Hepatocyte (in vitro differentiated cells): ENCODE measurements around the gene MYBPH. TPM values are rescaled to one million over a fixed set of nuclear protein-coding genes. Genes with fewer than 3 reads are reported as not detected.
A peak's percentile ranks its signal among the peaks of the same experiment; 100 is the strongest.

Source experiments
- DNase-seq: peaks from one replicate; pipeline ENCODE4 v3.0.0-alpha.2; 2016; ENCODE audit warnings: low spot score
- H2AFZ ChIP-seq: fragments of 200-600 bp; sonication (generic); 2 replicates; pipeline ENCODE4 v1.6.0; 2016; ENCODE audit warnings: antibody characterized with exemption, mild to moderate bottlenecking
- H3K27ac ChIP-seq: fragments of 200-600 bp; sonication (generic); 2 replicates; pipeline ENCODE4 v1.5.1; 2016; ENCODE audit warnings: mild to moderate bottlenecking
- H3K27me3 ChIP-seq: fragments of 200-600 bp; sonication (generic); 2 replicates; pipeline ENCODE4 v1.6.1; 2016
- H3K36me3 ChIP-seq: fragments of 200-600 bp; sonication (generic); replicated peaks from 2 replicates; pipeline ENCODE4 v1.5.1; 2016; ENCODE audit warnings: low read depth; ENCODE audit not compliant: insufficient read depth
- H3K4me1 ChIP-seq: fragments of 200-600 bp; sonication (generic); 2 replicates; pipeline ENCODE4 v1.5.1; 2016; ENCODE audit warnings: mild to moderate bottlenecking, moderate library complexity; ENCODE audit not compliant: insufficient read depth
- H3K4me2 ChIP-seq: fragments of 200-600 bp; sonication (generic); 2 replicates; pipeline ENCODE4 v1.6.0; 2016
- H3K4me3 ChIP-seq: fragments of 200-600 bp; sonication (generic); 2 replicates; pipeline ENCODE4 v1.5.1; 2016; ENCODE audit warnings: mild to moderate bottlenecking
- H3K79me2 ChIP-seq: fragments of 200-600 bp; sonication (generic); 2 replicates; pipeline ENCODE4 v1.6.0; 2017; ENCODE audit warnings: mild to moderate bottlenecking
- H3K9me2 ChIP-seq: fragments of 200-600 bp; sonication (generic); replicated peaks from 2 replicates; pipeline ENCODE4 v1.6.0; 2017; ENCODE audit warnings: mild to moderate bottlenecking; ENCODE audit not compliant: insufficient read depth
- H3K9me3 ChIP-seq: fragments of 200-600 bp; sonication (generic); 2 replicates; pipeline ENCODE4 v1.5.1; 2016; ENCODE audit warnings: low read depth, mild to moderate bottlenecking
- H4K20me1 ChIP-seq: fragments of 200-600 bp; sonication (generic); 2 replicates; pipeline ENCODE4 v1.6.0; 2016; ENCODE audit warnings: mild to moderate bottlenecking; ENCODE audit not compliant: insufficient read depth, poor library complexity, severe bottlenecking
- EZH2 ChIP-seq: fragments of 200-600 bp; sonication (generic); IDR thresholded peaks from 2 replicates; pipeline ENCODE4 v1.6.1; 2016; ENCODE audit warnings: antibody characterized with exemption, mild to moderate bottlenecking, borderline replicate concordance
- EZH2phosphoT487 ChIP-seq: fragments of 200-600 bp; sonication (generic); IDR thresholded peaks from one replicate; pipeline ENCODE4 v1.6.1; 2018; ENCODE audit warnings: antibody characterized with exemption, mild to moderate bottlenecking, low read depth, moderate library complexity; ENCODE audit not compliant: unreplicated experiment, severe bottlenecking
- WGBS: methylation state at CpG from one replicate; pipeline ENCODE4 v1.1.6; 2016; ENCODE audit warnings: low lambda C conversion rate; ENCODE audit errors: missing lambda C conversion rate; 5-methylcytosine and 5-hydroxymethylcytosine counted together
- polyA plus RNA-seq: library from polyadenylated mRNA; unstranded; fragments of >200 nt; fragmentation: Nextera tagmentation; extraction: Ambion mirVana; gene quantifications from 2 replicates; pipeline ENCODE4 v1.2.1, GENCODE V29; 2016
- total RNA-seq: library from RNA; depleted of rRNA; stranded (reverse); fragments of >200 nt; gene quantifications from 2 replicates; pipeline ENCODE4 v1.2.3, GENCODE V29; 2014
- TF ChIP-seq, protein P1 (sequence below): fragments of 200-600 bp; sonication (generic); IDR thresholded peaks from 2 replicates; pipeline ENCODE4 v1.5.1; 2016; ENCODE audit warnings: antibody characterized with exemption, mild to moderate bottlenecking; ENCODE audit not compliant: poor library complexity

The MYBPH gene
- total and polyA plus RNA-seq, 2 experiments from 2014 or later = 0.70 TPM; not detected in 1

DNA sequence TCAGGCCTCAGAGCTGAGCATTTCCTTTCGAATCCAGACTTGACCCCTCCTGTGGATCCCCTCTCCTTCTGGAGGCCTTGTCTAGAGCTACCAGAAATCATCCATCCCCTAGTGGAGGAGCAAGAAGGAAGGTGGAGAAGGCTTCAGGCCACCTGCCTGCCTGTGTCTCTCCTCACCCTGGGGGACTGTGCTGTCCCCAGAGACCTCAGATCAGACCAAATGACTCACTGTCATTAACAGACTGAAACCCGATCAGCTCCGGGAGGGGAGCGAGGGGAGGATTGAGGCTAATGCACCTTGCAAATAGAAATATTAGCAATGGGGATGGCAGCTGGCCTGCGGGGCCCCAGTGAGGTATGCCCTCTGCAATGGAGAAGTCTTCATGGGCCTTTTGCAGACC, 2.1 kb downstream of the MYBPH start:
- 61% methylated on average over 5 of the region's 5 CpGs for WGBS
- Histone ChIP-seq H3K4me1 (peaks cover 14% of the 10 kb centered on the region), H3K4me2 (no peak overlapping the region), H3K9me2 (no peaks in the 10 kb centered on the region), H2AFZ (no peak overlapping the region), H3K27me3 (no peaks in the 10 kb centered on the region), H3K79me2 (no peaks in the 10 kb centered on the region), H3K36me3 (no peaks in the 10 kb centered on the region), H3K9me3 (no peaks in the 10 kb centered on the region), H3K27ac (no peak overlapping the region), H3K4me3 (no peak overlapping the region), H4K20me1 (no peaks in the 10 kb centered on the region)
- DNase-seq = no peak
- TF ChIP-seq EZH2 (no peak), EZH2phosphoT487 (no peak)
- TF ChIP-seq, protein P1, sequence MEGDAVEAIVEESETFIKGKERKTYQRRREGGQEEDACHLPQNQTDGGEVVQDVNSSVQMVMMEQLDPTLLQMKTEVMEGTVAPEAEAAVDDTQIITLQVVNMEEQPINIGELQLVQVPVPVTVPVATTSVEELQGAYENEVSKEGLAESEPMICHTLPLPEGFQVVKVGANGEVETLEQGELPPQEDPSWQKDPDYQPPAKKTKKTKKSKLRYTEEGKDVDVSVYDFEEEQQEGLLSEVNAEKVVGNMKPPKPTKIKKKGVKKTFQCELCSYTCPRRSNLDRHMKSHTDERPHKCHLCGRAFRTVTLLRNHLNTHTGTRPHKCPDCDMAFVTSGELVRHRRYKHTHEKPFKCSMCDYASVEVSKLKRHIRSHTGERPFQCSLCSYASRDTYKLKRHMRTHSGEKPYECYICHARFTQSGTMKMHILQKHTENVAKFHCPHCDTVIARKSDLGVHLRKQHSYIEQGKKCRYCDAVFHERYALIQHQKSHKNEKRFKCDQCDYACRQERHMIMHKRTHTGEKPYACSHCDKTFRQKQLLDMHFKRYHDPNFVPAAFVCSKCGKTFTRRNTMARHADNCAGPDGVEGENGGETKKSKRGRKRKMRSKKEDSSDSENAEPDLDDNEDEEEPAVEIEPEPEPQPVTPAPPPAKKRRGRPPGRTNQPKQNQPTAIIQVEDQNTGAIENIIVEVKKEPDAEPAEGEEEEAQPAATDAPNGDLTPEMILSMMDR = no peak

DNA sequence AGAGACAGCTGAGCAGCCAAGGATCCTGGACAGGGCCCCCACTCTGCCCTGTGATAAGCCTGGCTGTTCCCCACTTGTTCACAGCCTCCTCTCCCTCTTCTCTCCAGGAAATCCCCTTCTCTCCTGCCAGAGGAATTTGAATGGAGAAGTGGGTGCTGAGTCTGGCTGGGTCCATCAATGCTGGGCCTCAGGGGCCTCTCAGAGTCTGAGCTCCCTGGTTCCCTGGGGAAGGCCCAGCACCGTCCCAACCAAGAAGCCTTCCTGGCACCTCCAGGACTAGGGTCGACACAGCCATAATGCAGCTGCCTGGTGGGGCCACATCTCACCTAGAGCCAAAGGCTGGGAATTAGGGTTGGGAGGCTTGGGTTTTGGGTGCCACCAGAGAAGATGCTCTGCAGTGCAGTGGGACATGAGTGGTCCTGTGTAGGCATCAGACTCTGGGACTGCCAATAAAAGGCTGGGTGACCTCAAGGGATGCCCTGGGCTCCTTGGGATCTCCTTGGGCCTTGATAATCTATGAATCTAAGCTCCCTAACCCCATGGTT, 2.5 kb downstream of the MYBPH start:
- Histone ChIP-seq H3K4me3 (no peak overlapping the region), H3K4me1 (peaks cover 14% of the 10 kb centered on the region), H3K36me3 (no peaks in the 10 kb centered on the region), H3K79me2 (no peaks in the 10 kb centered on the region), H2AFZ (no peak overlapping the region), H3K4me2 (no peak overlapping the region), H3K27me3 (no peaks in the 10 kb centered on the region), H3K9me2 (no peaks in the 10 kb centered on the region), H3K27ac (no peak overlapping the region), H3K9me3 (no peaks in the 10 kb centered on the region), H4K20me1 (no peaks in the 10 kb centered on the region)
- WGBS = 90% methylated on average over 2 of the region's 2 CpGs
- TF ChIP-seq EZH2phosphoT487 = no peak
- no peak for TF ChIP-seq EZH2
- TF ChIP-seq, protein P1 = no peak
- no peak for DNase-seq

DNA sequence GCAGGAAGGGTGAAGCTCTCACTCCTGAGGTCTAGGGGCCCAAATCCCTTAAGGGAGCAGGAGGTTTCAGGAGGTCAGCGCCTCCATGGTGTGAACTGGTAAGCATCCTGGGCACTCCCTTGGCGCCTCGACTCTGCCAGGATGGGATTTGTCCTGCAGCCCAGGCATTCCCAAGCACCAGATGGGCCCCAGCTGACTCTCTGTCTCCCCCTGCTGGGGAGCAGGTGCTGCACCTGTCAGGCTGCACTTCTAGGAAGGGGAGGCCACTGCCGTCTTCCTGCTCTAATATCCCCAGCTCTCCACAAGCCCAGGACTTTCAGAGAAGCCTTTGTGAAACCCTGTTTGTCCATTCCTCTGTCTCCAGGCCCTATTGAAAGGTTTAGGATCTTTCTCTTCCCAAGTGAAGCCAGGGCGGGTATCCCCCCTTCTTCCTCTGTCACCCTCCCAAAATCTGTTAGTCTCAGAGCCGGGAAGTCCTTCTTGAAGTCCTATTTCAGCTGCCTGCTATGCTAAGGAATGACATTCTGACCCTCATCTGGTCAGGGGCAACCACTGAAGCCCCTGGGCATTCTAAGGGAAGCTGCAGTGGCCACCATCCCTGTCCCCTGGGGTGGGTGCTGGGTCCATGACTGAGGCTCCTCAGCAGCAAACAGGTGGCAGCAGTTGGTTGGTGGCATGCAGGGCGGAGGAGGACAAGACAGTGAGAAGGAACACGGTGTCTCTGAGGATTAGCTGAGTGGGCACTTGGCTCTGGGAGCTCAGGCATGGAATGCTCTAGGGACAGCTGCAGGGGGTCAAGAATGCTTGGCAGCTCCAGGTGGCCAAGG, 3.2 kb downstream of the MYBPH start:
- H3K27ac ChIP-seq = no peak overlapping the region
- H3K4me3 ChIP-seq = no peak overlapping the region
- peak; percentile 64 for DNase-seq
- no peaks in the 10 kb centered on the region for H3K27me3 ChIP-seq
- H3K36me3 ChIP-seq = no peaks in the 10 kb centered on the region
- 75% methylated on average over 8 of the region's 8 CpGs for WGBS
- H3K4me2 ChIP-seq = no peak overlapping the region
- TF ChIP-seq EZH2phosphoT487 = no peak
- TF ChIP-seq, protein P1 = peak; percentile 54
- no peaks in the 10 kb centered on the region for H3K9me2 ChIP-seq
- H2AFZ ChIP-seq = no peak overlapping the region
- H4K20me1 ChIP-seq = no peaks in the 10 kb centered on the region
- H3K79me2 ChIP-seq = no peaks in the 10 kb centered on the region
- H3K9me3 ChIP-seq = no peaks in the 10 kb centered on the region
- H3K4me1 ChIP-seq = peaks cover 7% of the 10 kb centered on the region
